Suppressor macrophage treated with lipopolysaccharide for 4 hours (primary cell): ENCODE measurements around the gene USP8.
"Not testable (repeated sequence)": the region's sequence is repeated elsewhere in the genome, so short reads cannot be mapped to it uniquely, and the experiment has no call there.

Source experiments
- DNase-seq: peaks from one replicate; pipeline ENCODE4 v3.0.0-alpha.2; 2020

The USP8 gene

GRCh38 chr15:50452927-50453326 is 28.7 kb downstream of the USP8 start:
- DNase-seq: no peak

- DNase-seq: no peak
Measured at GRCh38 chr15:50458348-50459112, 34.3 kb downstream of the USP8 start.

- no peak for DNase-seq
Measured at GRCh38 chr15:50463423-50464358, 39.5 kb downstream of the USP8 start.

GRCh38 chr15:50471072-50471471 is 46.9 kb downstream of the USP8 start:
- no peak for DNase-seq

GRCh38 chr15:50476143-50476542 is 51.9 kb downstream of the USP8 start:
- no peak for DNase-seq

GRCh38 chr15:50484781-50485180 is 60.6 kb downstream of the USP8 start:
- peak; percentile 41 for DNase-seq

- no peak for DNase-seq
Measured at GRCh38 chr15:50485389-50485788, 61.2 kb downstream of the USP8 start.

GRCh38 chr15:50487287-50487686 is 63.1 kb downstream of the USP8 start:
- DNase-seq: peak; percentile 85

- no peak for DNase-seq
Measured at GRCh38 chr15:50493625-50494024, 69.4 kb downstream of the USP8 start.

- not testable (repeated sequence) for DNase-seq
Measured at GRCh38 chr15:50494547-50494946, 70.3 kb downstream of the USP8 start.

- no peak for DNase-seq
Measured at GRCh38 chr15:50496692-50497091, 72.5 kb downstream of the USP8 start.

- DNase-seq: no peak
Measured at GRCh38 chr15:50500352-50500751, 76.1 kb downstream of the USP8 start.

GRCh38 chr15:50501815-50502214 is 77.6 kb downstream of the USP8 start:
- DNase-seq: no peak

GRCh38 chr15:50503144-50503543 is 78.9 kb downstream of the USP8 start:
- no peak for DNase-seq

- DNase-seq: not testable (repeated sequence)
Measured at GRCh38 chr15:50505656-50506055, 81.5 kb downstream of the USP8 start.

GRCh38 chr15:50506121-50506520 is 81.9 kb downstream of the USP8 start:
- DNase-seq: no peak

GRCh38 chr15:50513001-50513400 is 88.8 kb downstream of the USP8 start:
- no peak for DNase-seq

GRCh38 chr15:50519740-50520425 is 95.7 kb downstream of the USP8 start:
- no peak for DNase-seq

GRCh38 chr15:50523851-50524251 is 99.6 kb downstream of the USP8 start:
- no peak for DNase-seq

GRCh38 chr15:50531163-50531562 is 107.0 kb downstream of the USP8 start:
- no peak for DNase-seq

- DNase-seq: no peak
Measured at GRCh38 chr15:50531766-50532165, 107.6 kb downstream of the USP8 start.

- no peak for DNase-seq
Measured at GRCh38 chr15:50542887-50543210, 118.6 kb downstream of the USP8 start.

- no peak for DNase-seq
Measured at GRCh38 chr15:50543556-50543955, 119.4 kb downstream of the USP8 start.

GRCh38 chr15:50544368-50544767 is 120.2 kb downstream of the USP8 start:
- DNase-seq: no peak
